Psoas muscle (tissue), 8 donors: ENCODE measurements around the gene PLEKHM2. TPM values are rescaled to one million over a fixed set of nuclear protein-coding genes. Genes with fewer than 3 reads are reported as not detected.

ENCODE experiments used
- ATAC-seq, 4 donors: fragments of 200-7000 bp; cut with Tn5 transposase; one replicate each; pipeline ENCODE4 v1.9.1; 2020; ENCODE audit warnings: moderate library complexity in 3 of 4, mild to moderate bottlenecking in 2 of 4
- DNase-seq, 2 donors: peaks; one replicate each; pipeline ENCODE4 v3.0.0-alpha.2; 2020
- H3K27ac ChIP-seq: fragments of 200-600 bp; one replicate; pipeline ENCODE4 v1.8.0; 2022
- H3K27me3 ChIP-seq, 3 donors: fragments of 200-600 bp in 1 of 3; one replicate each; pipeline versions ENCODE4 v1.6.1 to v1.8.0; 2013 to 2022; ENCODE audit warnings: low read length in 2 of 3, mild to moderate bottlenecking in 2 of 3, moderate library complexity in 1 of 3; ENCODE audit not compliant: insufficient read depth in 3 of 3
- H3K36me3 ChIP-seq, 2 donors: fragments of 200-600 bp in 1 of 2; one replicate each; pipeline versions ENCODE4 v1.6.1 to v1.8.0; 2013 to 2022; ENCODE audit warnings: low read depth in 1 of 2, mild to moderate bottlenecking in 1 of 2, moderate library complexity in 1 of 2; ENCODE audit not compliant: insufficient read depth in 1 of 2
- H3K4me1 ChIP-seq: fragments of 200-600 bp; one replicate; pipeline ENCODE4 v1.8.0; 2022
- H3K4me3 ChIP-seq: fragments of 200-600 bp; one replicate; pipeline ENCODE4 v1.8.0; 2022; ENCODE audit warnings: mild to moderate bottlenecking
- H3K9me3 ChIP-seq: fragments of 200-600 bp; one replicate; pipeline ENCODE4 v1.8.0; 2022
- WGBS, 3 donors: extraction: QIAGEN DNeasy Blood & Tissue Kit; methylation state at CpG; one replicate each; pipeline versions ENCODE4 v1.1.6 to v1.1.7; 2013; 5-methylcytosine and 5-hydroxymethylcytosine counted together
- intact Hi-C, 2 donors: fragments of 100-400 bp; cut with DNase I; formaldehyde crosslinking; loops; one replicate each; pipeline versions ENCODE4 v1.11.0 to v1.14.2; 2022
- polyA plus RNA-seq, 3 donors: library from polyadenylated mRNA; stranded (reverse); fragments of 200-250 nt; gene quantifications; one replicate each; pipeline ENCODE4 v1.2.3, GENCODE V29; 2013
- total RNA-seq, 4 donors: library from RNA; stranded (reverse); fragmentation: NEBNext Ultra II Directional in 2 of 4; extraction: Animal tissue kit (Norgen Biotek cat#: 25700) in 2 of 4; gene quantifications; one replicate each; pipeline versions ENCODE4 v1.2.1 to v1.2.4, GENCODE V29; 2021 to 2023
- TF ChIP-seq, protein P1 (sequence below): fragments of 200-600 bp; IDR thresholded peaks from one replicate; pipeline ENCODE4 v1.8.0; 2022; ENCODE audit warnings: antibody characterized with exemption
- donor health status: healthy with polysubstance abuse.
- donor health status: DM: no; HTN: no; CAD: no; lungs with moderate emphysema.
- donor health status: Bipolar disorder and iron deficiency.
- donor health status: healthy.
- donor health status: DM: yes; HTN: yes; CAD: no.
- donor health status: DM: no; HTN: no; CAD: no.
- donor health status: DM: no; HTN: no; CAD: no.
- donor health status: DM: yes; HTN: yes; CAD: no.

Gene PLEKHM2
- total and polyA plus RNA-seq, 7 donors, result 78.1 to 177 (median 148) TPM

DNA sequence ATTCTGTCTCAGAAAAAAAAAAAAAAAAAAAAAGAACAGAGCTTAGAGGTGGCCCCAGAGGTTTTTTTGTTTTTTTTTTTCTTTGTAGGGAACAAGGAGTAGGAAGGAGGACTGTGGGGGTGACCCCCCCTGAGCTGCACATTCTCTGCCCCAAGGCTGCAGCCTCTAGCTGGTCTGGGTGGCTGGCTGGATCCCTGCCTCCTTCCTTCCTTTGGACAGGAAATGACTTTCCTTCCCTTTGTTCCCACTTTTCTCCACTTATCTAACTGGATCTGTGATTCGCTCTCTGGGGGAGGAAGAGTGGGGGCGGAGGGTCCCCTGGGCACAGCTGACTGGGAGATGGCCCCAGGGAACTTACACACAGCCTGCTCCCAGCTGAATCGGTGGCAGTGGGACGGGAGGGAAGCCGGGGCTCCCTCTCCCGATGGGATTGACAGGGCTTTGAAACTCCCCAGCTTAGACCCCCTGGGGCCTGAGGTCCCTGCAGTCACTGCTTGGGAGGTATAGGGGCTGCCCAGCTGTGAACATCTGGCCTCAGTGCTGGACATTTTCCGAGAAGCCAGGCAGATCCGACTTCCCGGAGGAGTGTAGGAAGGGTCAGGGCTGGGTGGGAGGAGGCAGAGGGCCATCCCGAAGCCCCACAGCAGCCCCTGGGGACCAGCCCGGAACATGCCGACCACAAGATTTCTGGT lies 76.5 kb downstream of the PLEKHM2 start:
- WGBS, 3 donors, result 39 to 41% (median 40%) methylated on average over 12 of the region's 12 CpGs
- intact Hi-C loops, result no loop called here
- Histone ChIP-seq H3K4me3 (peak overlapping the region; percentile 66), H3K27ac (no peak overlapping the region), H3K9me3 (no peaks in the 10 kb centered on the region), H3K27me3 (peaks cover 0 to 44% (median 19%) of the 10 kb centered on the region in 3 donors), H3K36me3 (no peaks in the 10 kb centered on the region), H3K4me1 (peaks cover 13% of the 10 kb centered on the region)
- peak in 1 of 4 donors; percentile 18 for ATAC-seq
- TF ChIP-seq, protein P1, sequence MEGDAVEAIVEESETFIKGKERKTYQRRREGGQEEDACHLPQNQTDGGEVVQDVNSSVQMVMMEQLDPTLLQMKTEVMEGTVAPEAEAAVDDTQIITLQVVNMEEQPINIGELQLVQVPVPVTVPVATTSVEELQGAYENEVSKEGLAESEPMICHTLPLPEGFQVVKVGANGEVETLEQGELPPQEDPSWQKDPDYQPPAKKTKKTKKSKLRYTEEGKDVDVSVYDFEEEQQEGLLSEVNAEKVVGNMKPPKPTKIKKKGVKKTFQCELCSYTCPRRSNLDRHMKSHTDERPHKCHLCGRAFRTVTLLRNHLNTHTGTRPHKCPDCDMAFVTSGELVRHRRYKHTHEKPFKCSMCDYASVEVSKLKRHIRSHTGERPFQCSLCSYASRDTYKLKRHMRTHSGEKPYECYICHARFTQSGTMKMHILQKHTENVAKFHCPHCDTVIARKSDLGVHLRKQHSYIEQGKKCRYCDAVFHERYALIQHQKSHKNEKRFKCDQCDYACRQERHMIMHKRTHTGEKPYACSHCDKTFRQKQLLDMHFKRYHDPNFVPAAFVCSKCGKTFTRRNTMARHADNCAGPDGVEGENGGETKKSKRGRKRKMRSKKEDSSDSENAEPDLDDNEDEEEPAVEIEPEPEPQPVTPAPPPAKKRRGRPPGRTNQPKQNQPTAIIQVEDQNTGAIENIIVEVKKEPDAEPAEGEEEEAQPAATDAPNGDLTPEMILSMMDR, result no peak
- peak in 1 of 2 donors; percentile 57 for DNase-seq

DNA sequence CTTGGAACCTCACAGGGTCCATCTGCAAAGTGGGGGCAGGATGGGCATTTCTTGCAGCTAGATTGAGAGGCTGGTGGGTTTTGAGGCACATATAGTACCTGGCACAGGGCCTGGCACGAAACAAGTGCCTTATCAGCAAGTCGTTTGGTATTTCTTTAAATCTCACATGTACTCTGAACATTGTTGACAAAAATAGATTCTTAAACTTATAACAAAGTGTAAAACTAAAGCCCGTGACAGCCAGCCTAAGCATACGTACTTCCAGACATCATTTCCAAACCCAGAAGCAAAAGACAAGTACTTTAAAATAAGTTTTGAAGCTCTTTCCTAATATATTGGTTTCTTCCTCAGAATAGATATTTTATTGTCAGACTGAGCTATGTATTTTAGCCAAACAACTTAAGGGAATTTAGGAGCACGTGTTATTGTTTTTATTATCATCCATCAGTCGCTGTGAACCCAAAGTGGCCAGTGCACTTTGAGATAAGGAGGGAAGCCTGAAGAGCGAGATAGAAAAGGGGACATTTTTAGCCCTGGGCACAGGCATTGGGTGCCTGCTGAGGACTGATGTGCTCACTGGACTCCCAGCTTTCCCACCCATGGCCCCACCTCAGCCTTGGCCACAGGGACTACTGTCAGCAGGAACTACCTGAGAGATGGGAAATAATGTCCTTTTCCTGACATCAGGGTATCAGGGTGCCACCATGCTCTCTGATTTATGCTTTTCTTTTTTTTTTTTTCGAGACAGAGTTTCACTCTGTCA lies 77.4 kb downstream of the PLEKHM2 start:
- WGBS, 3 donors, result 78 to 81% (median 79%) methylated on average over 7 to 8 of the region's 8 CpGs
- H3K4me3 ChIP-seq, result no peak overlapping the region
- no peak for ATAC-seq
- DNase-seq, result no peak
- intact Hi-C loops, result no loop called here
- peaks cover 0 to 44% (median 19%) of the 10 kb centered on the region in 3 donors for H3K27me3 ChIP-seq
- H3K4me1 ChIP-seq, result peaks cover 8% of the 10 kb centered on the region
- no peak overlapping the region for H3K27ac ChIP-seq
- H3K9me3 ChIP-seq, result no peaks in the 10 kb centered on the region
- TF ChIP-seq, protein P1, result no peak
- no peaks in the 10 kb centered on the region for H3K36me3 ChIP-seq

DNA sequence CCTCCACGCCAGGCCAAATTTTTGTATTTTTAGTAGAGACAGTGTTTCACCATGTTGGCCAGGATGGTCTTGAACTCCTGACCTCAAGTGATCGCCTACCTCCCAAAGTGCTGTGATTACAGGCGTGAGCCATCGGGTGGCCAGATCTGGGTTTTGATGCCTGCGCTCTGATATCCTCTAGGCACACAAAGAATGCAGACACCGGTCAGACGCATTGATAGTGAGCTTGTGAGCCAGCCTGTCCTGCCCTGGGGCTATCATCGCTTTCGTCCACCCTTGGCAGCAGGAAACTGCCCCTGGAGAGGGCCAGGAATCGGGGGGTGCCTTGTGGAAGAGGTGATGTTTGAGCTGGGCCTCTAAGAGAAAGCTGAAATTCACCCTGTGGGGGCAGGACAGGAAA lies 78.4 kb downstream of the PLEKHM2 start:
- Histone ChIP-seq H3K9me3 (no peaks in the 10 kb centered on the region), H3K4me1 (peaks cover 6% of the 10 kb centered on the region), H3K4me3 (no peak overlapping the region), H3K27ac (no peak overlapping the region), H3K36me3 (no peaks in the 10 kb centered on the region), H3K27me3 (peaks cover 0 to 39% (median 19%) of the 10 kb centered on the region in 3 donors)
- ATAC-seq, result no peak
- TF ChIP-seq, protein P1, result no peak
- WGBS, 3 donors, result 77 to 82% (median 81%) methylated on average over 10 of the region's 10 CpGs
- intact Hi-C loops, result no loop called here
- no peak for DNase-seq

DNA sequence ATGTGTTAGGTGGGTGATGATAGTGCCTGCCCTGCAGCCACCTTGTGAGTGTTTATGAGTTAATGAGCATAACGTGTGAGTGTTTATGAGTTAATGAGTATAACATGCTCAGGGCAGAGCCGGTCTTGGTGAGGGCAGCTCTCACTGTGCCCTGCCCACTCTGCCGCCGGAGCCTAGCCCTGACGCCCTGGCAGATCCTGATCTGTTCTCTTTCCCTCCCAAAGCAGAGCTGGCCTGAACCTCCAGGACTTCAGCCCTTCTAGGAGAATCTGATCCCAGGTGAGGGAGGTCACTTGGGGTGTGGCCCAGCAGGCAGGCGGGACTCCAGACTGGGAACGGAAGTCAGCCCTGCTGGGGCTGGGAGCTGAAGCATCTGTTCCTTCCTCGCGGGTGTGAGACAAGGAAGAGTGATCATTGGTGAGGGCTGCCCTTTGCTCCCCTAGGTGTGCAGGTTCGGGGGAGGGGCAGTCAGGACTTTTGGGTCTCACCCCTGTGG lies 80.2 kb downstream of the PLEKHM2 start:
- intact Hi-C loops, result no loop called here
- Histone ChIP-seq H3K36me3 (no peaks in the 10 kb centered on the region), H3K9me3 (no peaks in the 10 kb centered on the region), H3K4me3 (no peak overlapping the region), H3K27me3 (peaks cover 0 to 22% (median 10%) of the 10 kb centered on the region in 3 donors), H3K27ac (no peak overlapping the region), H3K4me1 (peaks cover 4% of the 10 kb centered on the region)
- TF ChIP-seq, protein P1, result no peak
- 66 to 72% (median 69%) methylated on average over 10 of the region's 10 CpGs for WGBS, 3 donors
- DNase-seq (no peak), ATAC-seq (no peak)
